CD4-positive, CD25-positive, alpha-beta regulatory T cell (primary cell): Measurements from ENCODE around the gene CSMD2. TPM values are rescaled to one million over a fixed set of nuclear protein-coding genes. Genes with fewer than 3 reads are reported as not detected.

Source experiments
- ATAC-seq, 2 donors: fragments of 150-1000 bp; cut with Tn5 transposase; one replicate each; pipeline ENCODE4 v1.10.0; 2021; ENCODE audit warnings: low read depth in 2 of 2, moderate number of reproducible peaks in 2 of 2, moderate library complexity in 1 of 2
- DNase-seq, 3 donors: peaks; one replicate each; pipeline versions ENCODE4 v3.0.0 to v3.0.0-alpha.2; 2012 to 2022; ENCODE audit warnings: mixed read lengths in 1 of 3
- H3K27ac ChIP-seq: one replicate; pipeline ENCODE4 v1.7.0; 2013; ENCODE audit warnings: mild to moderate bottlenecking, low read length; ENCODE audit not compliant: insufficient read depth, poor library complexity, severe bottlenecking
- H3K27me3 ChIP-seq: one replicate; pipeline ENCODE4 v1.7.0; 2013; ENCODE audit warnings: low read length; ENCODE audit not compliant: control insufficient read depth, insufficient read depth
- H3K36me3 ChIP-seq: one replicate; pipeline ENCODE4 v1.7.0; 2013; ENCODE audit warnings: mild to moderate bottlenecking, low read length, moderate library complexity; ENCODE audit not compliant: control insufficient read depth, insufficient read depth
- H3K4me1 ChIP-seq: 2 replicates; pipeline ENCODE4 v1.7.0; 2013; ENCODE audit warnings: mild to moderate bottlenecking, low read length; ENCODE audit not compliant: insufficient read depth, control insufficient read depth, poor library complexity, severe bottlenecking
- H3K4me3 ChIP-seq: one replicate; pipeline ENCODE4 v1.7.0; 2013; ENCODE audit warnings: low read depth, mild to moderate bottlenecking, low read length, moderate library complexity
- H3K9me3 ChIP-seq, 2 experiments: 1 replicate in 1 of 2; 2 replicates in 1 of 2; pipeline ENCODE4 v1.7.0; 2013; ENCODE audit warnings: low read length in 2 of 2, mild to moderate bottlenecking in 1 of 2, moderate library complexity in 1 of 2; ENCODE audit not compliant: control insufficient read depth in 2 of 2
- H3K27ac Mint-ChIP-seq, 3 donors: one replicate each; pipeline ENCODE4 v1.8.0; 2020 to 2022; ENCODE audit warnings: mild to moderate bottlenecking in 3 of 3, mixed read lengths in 3 of 3, moderate library complexity in 2 of 3
- H3K27me3 Mint-ChIP-seq: one replicate; pipeline ENCODE4 v1.8.0; 2022; ENCODE audit warnings: mild to moderate bottlenecking, mixed read lengths
- H3K36me3 Mint-ChIP-seq: one replicate; pipeline ENCODE4 v1.8.0; 2020; ENCODE audit warnings: mixed read lengths
- H3K4me1 Mint-ChIP-seq, 4 donors: one replicate each; pipeline ENCODE4 v1.8.0; 2020 to 2022; ENCODE audit warnings: mixed read lengths in 4 of 4, mild to moderate bottlenecking in 1 of 4
- H3K4me3 Mint-ChIP-seq, 4 donors: one replicate each; pipeline ENCODE4 v1.8.0; 2020 to 2022; ENCODE audit warnings: mild to moderate bottlenecking in 4 of 4, mixed read lengths in 4 of 4, moderate library complexity in 3 of 4
- H3K9me3 Mint-ChIP-seq, 7 donors: one replicate each; pipeline ENCODE4 v1.8.0; 2020 to 2022; ENCODE audit warnings: mixed read lengths in 7 of 7, mild to moderate bottlenecking in 3 of 7, moderate library complexity in 2 of 7
- polyA plus RNA-seq, 4 donors: library from polyadenylated mRNA; unstranded; fragments of 300-500 nt; fragmentation: Illumina TruSeq; gene quantifications; one replicate each; pipeline ENCODE4 v1.2.3, GENCODE V29; 2021
- total RNA-seq: library from RNA; stranded (reverse); gene quantifications from one replicate; pipeline ENCODE4 v1.2.3, GENCODE V29; 2022

The CSMD2 gene
- total and polyA plus RNA-seq, 5 donors from 2014 or later, result not detected

DNA sequence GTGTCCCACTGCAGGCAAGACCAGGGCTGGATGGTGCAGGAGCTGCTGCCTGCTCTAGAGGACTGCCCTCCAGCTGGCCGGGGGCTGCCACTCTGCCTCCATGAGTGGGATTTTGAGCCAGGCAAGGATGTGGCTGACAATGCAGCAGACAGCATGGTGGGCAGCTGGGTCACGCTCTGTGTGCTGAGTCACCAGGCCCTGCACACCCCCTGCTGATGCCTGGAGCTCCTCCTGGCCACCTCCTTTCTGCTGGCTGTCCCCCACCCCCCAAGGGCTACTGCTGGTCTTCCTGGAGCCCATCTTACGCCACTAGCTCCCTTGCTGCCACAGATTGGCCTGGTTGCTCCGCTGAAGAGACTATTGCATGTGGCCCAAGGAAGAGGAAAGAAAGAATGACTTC is 696.5 kb downstream of the CSMD2 start:
- no peak for ATAC-seq
- H3K27ac Mint-ChIP-seq, result no peak overlapping the region
- H3K27me3 ChIP-seq, result no peaks in the 10 kb centered on the region
- H3K9me3 Mint-ChIP-seq, result no peaks in the 10 kb centered on the region
- H3K36me3 ChIP-seq, result no peaks in the 10 kb centered on the region
- peaks cover 13% of the 10 kb centered on the region for H3K27me3 Mint-ChIP-seq
- no peak overlapping the region for H3K4me3 ChIP-seq
- no peaks in the 10 kb centered on the region for H3K9me3 ChIP-seq
- DNase-seq, result no peak
- H3K4me1 ChIP-seq, result peaks cover 11% of the 10 kb centered on the region
- peaks cover 4 to 29% (median 17%) of the 10 kb centered on the region in 4 donors for H3K4me1 Mint-ChIP-seq
- no peak overlapping the region for H3K4me3 Mint-ChIP-seq
- no peaks in the 10 kb centered on the region for H3K36me3 Mint-ChIP-seq
- H3K27ac ChIP-seq, result no peak overlapping the region

DNA sequence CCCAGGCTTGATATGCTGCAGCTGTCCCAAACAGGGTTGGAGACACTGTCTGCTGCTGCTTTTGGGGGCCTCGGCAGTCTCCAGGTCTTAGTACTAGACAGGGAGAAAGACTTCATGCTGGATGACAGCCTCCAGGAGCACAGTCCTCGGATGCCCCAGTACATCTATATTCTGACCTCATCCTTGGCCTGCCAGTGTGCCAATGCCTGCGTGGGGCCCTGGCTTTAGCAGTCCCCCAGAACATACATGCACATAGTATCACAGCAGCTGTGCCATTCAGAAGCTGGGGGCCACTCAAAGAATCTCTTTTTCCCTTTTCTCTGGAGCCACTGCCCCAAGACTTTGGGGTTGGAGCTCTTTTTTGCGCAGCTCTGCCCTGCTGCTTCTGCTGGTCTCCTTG is 697.0 kb downstream of the CSMD2 start:
- DNase-seq, result no peak
- no peaks in the 10 kb centered on the region for H3K9me3 Mint-ChIP-seq
- no peak overlapping the region for H3K4me3 Mint-ChIP-seq
- ATAC-seq, result no peak
- no peaks in the 10 kb centered on the region for H3K36me3 Mint-ChIP-seq
- Histone ChIP-seq H3K27me3 (no peaks in the 10 kb centered on the region), H3K4me3 (no peak overlapping the region), H3K9me3 (no peaks in the 10 kb centered on the region), H3K4me1 (peaks cover 11% of the 10 kb centered on the region), H3K27ac (no peak overlapping the region), H3K36me3 (no peaks in the 10 kb centered on the region)
- H3K27ac Mint-ChIP-seq, result no peak overlapping the region
- H3K4me1 Mint-ChIP-seq, result peaks cover 4 to 24% (median 14%) of the 10 kb centered on the region in 4 donors
- H3K27me3 Mint-ChIP-seq, result peaks cover 13% of the 10 kb centered on the region

DNA sequence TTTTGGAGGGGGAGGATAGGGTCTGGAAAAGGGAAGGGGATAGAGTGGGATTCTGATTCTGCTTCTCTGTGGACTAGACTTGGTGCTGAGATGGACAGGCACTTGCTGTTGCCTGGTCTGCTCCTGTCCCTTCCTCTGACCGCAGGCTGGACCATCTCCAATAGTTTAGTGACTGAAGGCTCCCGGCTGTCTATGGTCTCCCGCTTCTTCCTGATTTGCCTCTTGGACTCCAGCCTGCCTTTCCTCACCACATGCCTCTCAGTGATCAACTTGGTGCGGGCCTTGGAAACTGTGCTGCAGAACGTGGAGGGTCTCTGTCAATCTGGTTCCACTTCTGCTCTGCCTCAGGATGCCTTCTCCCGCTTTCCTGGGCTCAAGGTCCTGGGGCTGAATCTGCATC is 698.9 kb downstream of the CSMD2 start:
- Histone ChIP-seq H3K4me3 (no peak overlapping the region), H3K9me3 (no peaks in the 10 kb centered on the region), H3K27ac (no peak overlapping the region), H3K36me3 (no peaks in the 10 kb centered on the region), H3K4me1 (no peaks in the 10 kb centered on the region), H3K27me3 (no peaks in the 10 kb centered on the region)
- no peaks in the 10 kb centered on the region for H3K9me3 Mint-ChIP-seq
- peaks cover 0 to 6% (median 4%) of the 10 kb centered on the region in 4 donors for H3K4me1 Mint-ChIP-seq
- H3K27me3 Mint-ChIP-seq, result peaks cover 13% of the 10 kb centered on the region
- H3K27ac Mint-ChIP-seq, result no peak overlapping the region
- DNase-seq, result no peak
- ATAC-seq, result no peak
- H3K4me3 Mint-ChIP-seq, result no peak overlapping the region
- no peaks in the 10 kb centered on the region for H3K36me3 Mint-ChIP-seq

DNA sequence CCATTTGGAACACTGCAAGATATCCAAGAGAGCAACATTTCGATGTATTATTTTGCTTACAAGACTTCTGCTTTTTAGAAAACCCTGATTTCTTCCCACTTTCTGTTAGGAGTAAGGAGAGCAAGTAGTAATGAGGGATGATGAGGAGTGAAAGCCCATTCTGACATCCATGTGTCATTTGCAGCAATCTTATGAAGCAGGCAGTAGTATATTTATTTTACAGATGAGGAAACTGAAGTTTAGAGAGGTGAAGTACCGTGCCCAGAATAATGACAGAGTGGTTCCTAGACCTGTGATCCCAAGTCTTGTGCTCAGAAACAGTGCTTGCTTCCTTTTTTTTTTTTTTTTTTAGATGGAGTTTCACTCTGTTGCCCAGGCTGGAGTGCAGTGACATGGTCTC is 699.7 kb downstream of the CSMD2 start:
- no peaks in the 10 kb centered on the region for H3K9me3 Mint-ChIP-seq
- ATAC-seq, result no peak
- H3K27ac Mint-ChIP-seq, result no peak overlapping the region

DNA sequence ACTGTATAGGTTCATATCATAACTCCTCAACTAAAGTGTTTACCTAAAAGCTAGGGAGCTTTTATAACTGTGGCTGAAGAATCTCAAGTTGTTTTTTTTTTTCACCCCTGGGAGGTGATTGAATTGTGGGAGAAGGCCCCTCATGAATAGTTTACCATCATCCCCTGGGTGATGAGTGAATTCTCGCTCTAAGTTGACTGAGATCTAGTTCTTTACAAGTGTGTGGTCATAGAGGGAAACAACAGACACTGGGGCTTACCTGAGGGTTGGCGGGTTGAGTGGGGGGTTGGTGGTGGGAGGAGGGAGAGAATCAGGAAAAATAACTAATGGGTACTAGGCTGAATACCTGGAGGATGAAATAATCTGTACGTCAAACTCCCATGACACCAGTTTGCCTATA is 700.5 kb downstream of the CSMD2 start:
- Mint-ChIP-seq H3K9me3 (no peaks in the 10 kb centered on the region), H3K4me1 (no peaks in the 10 kb centered on the region), H3K27ac (no peak overlapping the region), H3K27me3 (peaks cover 13% of the 10 kb centered on the region), H3K36me3 (no peaks in the 10 kb centered on the region), H3K4me3 (no peak overlapping the region)
- H3K27ac ChIP-seq, result no peak overlapping the region
- no peak for ATAC-seq
- no peak overlapping the region for H3K4me3 ChIP-seq
- no peak for DNase-seq
- H3K9me3 ChIP-seq, result no peaks in the 10 kb centered on the region
- H3K27me3 ChIP-seq, result no peaks in the 10 kb centered on the region
- no peaks in the 10 kb centered on the region for H3K4me1 ChIP-seq
- H3K36me3 ChIP-seq, result no peaks in the 10 kb centered on the region

More for the DNA sequence above, 699.7 kb downstream of the CSMD2 start:
- Histone ChIP-seq H3K27me3 (no peaks in the 10 kb centered on the region), H3K4me3 (no peak overlapping the region), H3K36me3 (no peaks in the 10 kb centered on the region), H3K27ac (no peak overlapping the region), H3K9me3 (no peaks in the 10 kb centered on the region), H3K4me1 (no peaks in the 10 kb centered on the region)
- H3K4me1 Mint-ChIP-seq, result no peaks in the 10 kb centered on the region
- no peak overlapping the region for H3K4me3 Mint-ChIP-seq
- DNase-seq, result no peak
- peaks cover 13% of the 10 kb centered on the region for H3K27me3 Mint-ChIP-seq
- no peaks in the 10 kb centered on the region for H3K36me3 Mint-ChIP-seq

Other genes with a start within 250 kb of the CSMD2 start
- gene C1orf94, start 11.7 kb upstream of the CSMD2 start, total RNA-seq, result not detected
- not detected for gene C1orf94, start 11.7 kb upstream of the CSMD2 start, polyA plus RNA-seq